H9 (cell line): ENCODE results near the gene MAP2K1. TPM values are rescaled to one million over a fixed set of nuclear protein-coding genes. Genes with fewer than 3 reads are reported as not detected.
"Not testable (repeated sequence)": the region's sequence is repeated elsewhere in the genome, so short reads cannot be mapped to it uniquely, and the experiment has no call there.

Experiments used
- DNase-seq: peaks from one replicate; pipeline ENCODE4 v3.0.0-alpha.2; 2017
- H2AFZ ChIP-seq: one replicate; pipeline ENCODE4 v1.6.1; 2013; ENCODE audit warnings: mild to moderate bottlenecking, low read length, control low read depth, moderate library complexity
- H2AK5ac ChIP-seq: 2 replicates; pipeline ENCODE4 v1.6.1; 2013; ENCODE audit warnings: low read length, control low read depth, mixed read lengths; ENCODE audit not compliant: insufficient read length
- H2BK120ac ChIP-seq: one replicate; pipeline ENCODE4 v1.6.1; 2013; ENCODE audit warnings: low read depth, mild to moderate bottlenecking, low read length, control low read depth, inconsistent platforms; ENCODE audit not compliant: poor library complexity, severe bottlenecking
- H2BK12ac ChIP-seq: 2 replicates; pipeline ENCODE4 v1.6.1; 2013; ENCODE audit warnings: low read length, control low read depth, mixed read lengths, low read depth; ENCODE audit not compliant: insufficient read length
- H2BK15ac ChIP-seq: 2 replicates; pipeline ENCODE4 v1.6.1; 2013; ENCODE audit warnings: low read depth, low read length, control low read depth
- H2BK20ac ChIP-seq: one replicate; pipeline ENCODE4 v1.6.1; 2013; ENCODE audit warnings: low read depth, mild to moderate bottlenecking, low read length, control low read depth, inconsistent platforms; ENCODE audit not compliant: poor library complexity, severe bottlenecking
- H2BK5ac ChIP-seq: 2 replicates; pipeline ENCODE4 v1.6.1; 2013; ENCODE audit warnings: low read length, control low read depth, mixed read lengths; ENCODE audit not compliant: insufficient read length
- H3K14ac ChIP-seq: 2 replicates; pipeline ENCODE4 v1.6.1; 2013; ENCODE audit warnings: low read length, control low read depth; ENCODE audit not compliant: insufficient read depth
- H3K18ac ChIP-seq: 2 replicates; pipeline ENCODE4 v1.6.1; 2013; ENCODE audit warnings: low read depth, mild to moderate bottlenecking, mixed read lengths, low read length, control low read depth; ENCODE audit not compliant: insufficient read length
- H3K23ac ChIP-seq: 2 replicates; pipeline ENCODE4 v1.6.1; 2013; ENCODE audit warnings: low read length, control low read depth, mixed read lengths, low read depth; ENCODE audit not compliant: insufficient read length
- H3K23me2 ChIP-seq: 2 replicates; pipeline ENCODE4 v1.6.1; 2013; ENCODE audit warnings: low read depth, mild to moderate bottlenecking, mixed read lengths, low read length, control low read depth; ENCODE audit not compliant: insufficient read length, poor library complexity, severe bottlenecking
- H3K27ac ChIP-seq: 2 replicates; pipeline ENCODE4 v1.5.1; 2013; ENCODE audit warnings: low read length, control low read depth, mixed read lengths, low read depth; ENCODE audit not compliant: insufficient read length
- H3K27me3 ChIP-seq: 2 replicates; pipeline ENCODE4 v1.6.1; 2013; ENCODE audit warnings: low read length, control low read depth, inconsistent platforms; ENCODE audit not compliant: insufficient read depth
- H3K4ac ChIP-seq: 2 replicates; pipeline ENCODE4 v1.6.1; 2013; ENCODE audit warnings: low read depth, mild to moderate bottlenecking, control low read depth, inconsistent platforms, low read length, moderate library complexity
- H3K4me1 ChIP-seq: 2 replicates; pipeline ENCODE4 v1.6.1; 2013; ENCODE audit warnings: low read length, control low read depth, inconsistent platforms; ENCODE audit not compliant: insufficient read depth
- H3K4me2 ChIP-seq: 2 replicates; pipeline ENCODE4 v1.6.1; 2013; ENCODE audit warnings: low read length, control low read depth, mixed read lengths; ENCODE audit not compliant: insufficient read length, insufficient read depth
- H3K56ac ChIP-seq: 2 replicates; pipeline ENCODE4 v1.6.1; 2013; ENCODE audit warnings: low read depth, mild to moderate bottlenecking, mixed read lengths, low read length, control low read depth; ENCODE audit not compliant: insufficient read length
- H3K79me1 ChIP-seq: 2 replicates; pipeline ENCODE4 v1.6.1; 2013; ENCODE audit warnings: low read depth, mild to moderate bottlenecking, moderate library complexity, low read length, control low read depth, inconsistent platforms; ENCODE audit not compliant: insufficient read depth, poor library complexity, severe bottlenecking
- H3K79me2 ChIP-seq: 2 replicates; pipeline ENCODE4 v1.6.1; 2013; ENCODE audit warnings: low read length, control low read depth, inconsistent platforms; ENCODE audit not compliant: insufficient read depth
- H3K9ac ChIP-seq: 2 replicates; pipeline ENCODE4 v1.6.1; 2013; ENCODE audit warnings: low read length, control low read depth, mixed read lengths; ENCODE audit not compliant: insufficient read length; ENCODE audit errors: extremely low read depth
- H3K9me3 ChIP-seq: one replicate; pipeline ENCODE4 v1.6.1; 2013; ENCODE audit warnings: low read depth, low read length, inconsistent platforms; ENCODE audit not compliant: control insufficient read depth
- H3T11ph ChIP-seq: one replicate; pipeline ENCODE4 v1.6.1; 2013; ENCODE audit warnings: mild to moderate bottlenecking, low read length, control low read depth, inconsistent platforms
- H4K20me1 ChIP-seq: one replicate; pipeline ENCODE4 v1.6.1; 2013; ENCODE audit not compliant: control insufficient read depth, insufficient read length, insufficient read depth
- H4K5ac ChIP-seq: 2 replicates; pipeline ENCODE4 v1.6.1; 2013; ENCODE audit warnings: low read depth, mild to moderate bottlenecking, mixed read lengths, low read length, control low read depth; ENCODE audit not compliant: insufficient read length
- H4K8ac ChIP-seq: replicated peaks from 2 replicates; pipeline ENCODE4 v1.6.1; 2013; ENCODE audit warnings: low read length, control low read depth, mixed read lengths, low read depth; ENCODE audit not compliant: insufficient read length
- H4K91ac ChIP-seq: 2 replicates; pipeline ENCODE4 v1.6.1; 2013; ENCODE audit warnings: low read depth, mild to moderate bottlenecking, moderate library complexity, mixed read lengths, low read length, control low read depth; ENCODE audit not compliant: insufficient read length
- H3K27ac Mint-ChIP-seq, 3 experiments: 2 replicates in 2 of 3; 3 replicates in 1 of 3; pipeline ENCODE4 v1.8.0; 2020 to 2021; ENCODE audit warnings: mixed read lengths in 3 of 3, mild to moderate bottlenecking in 1 of 3, moderate library complexity in 1 of 3
- H3K27me3 Mint-ChIP-seq: 2 replicates; pipeline ENCODE4 v1.8.0; 2021; ENCODE audit warnings: low read depth, mild to moderate bottlenecking, moderate library complexity, mixed read lengths
- H3K36me3 Mint-ChIP-seq, 3 experiments: 2 replicates in 2 of 3; 3 replicates in 1 of 3; pipeline ENCODE4 v1.8.0; 2020 to 2021; ENCODE audit warnings: low read depth in 3 of 3, mixed read lengths in 3 of 3; ENCODE audit not compliant: insufficient read depth in 1 of 3
- H3K4me1 Mint-ChIP-seq, 2 experiments: 2 replicates each; pipeline ENCODE4 v1.8.0; 2020; ENCODE audit warnings: mixed read lengths in 2 of 2
- H3K4me3 Mint-ChIP-seq, 2 experiments: 2 replicates in 1 of 2; 3 replicates in 1 of 2; pipeline ENCODE4 v1.8.0; 2020 to 2021; ENCODE audit warnings: mild to moderate bottlenecking in 2 of 2, mixed read lengths in 2 of 2, moderate library complexity in 1 of 2
- H3K9me3 Mint-ChIP-seq, 2 experiments: 2 replicates in 1 of 2; 3 replicates in 1 of 2; pipeline ENCODE4 v1.8.0; 2020; ENCODE audit warnings: mild to moderate bottlenecking in 2 of 2, mixed read lengths in 2 of 2, moderate library complexity in 1 of 2
- WGBS: extraction: QIAGEN DNeasy Blood & Tissue Kit; methylation state at CpG from one replicate; pipeline ENCODE4 v1.1.7; 2013; ENCODE audit warnings: missing lambda C conversion rate, low lambda C conversion rate, mixed read lengths; ENCODE audit not compliant: insufficient read length; ENCODE audit errors: extremely low coverage; 5-methylcytosine and 5-hydroxymethylcytosine counted together
- total RNA-seq: library from RNA; stranded (reverse); gene quantifications from 2 replicates; pipeline ENCODE4 v1.2.1, GENCODE V29; 2021
- TF ChIP-seq, protein P1 (sequence below): fragments of 200-600 bp; sonication (generic); conservative IDR thresholded peaks from 3 replicates; pipeline ENCODE4 v1.8.0; 2021; ENCODE audit warnings: antibody characterized with exemption, mild to moderate bottlenecking

Gene MAP2K1
- total RNA-seq, 1 experiment from 2014 or later, result 50.8 TPM

DNA sequence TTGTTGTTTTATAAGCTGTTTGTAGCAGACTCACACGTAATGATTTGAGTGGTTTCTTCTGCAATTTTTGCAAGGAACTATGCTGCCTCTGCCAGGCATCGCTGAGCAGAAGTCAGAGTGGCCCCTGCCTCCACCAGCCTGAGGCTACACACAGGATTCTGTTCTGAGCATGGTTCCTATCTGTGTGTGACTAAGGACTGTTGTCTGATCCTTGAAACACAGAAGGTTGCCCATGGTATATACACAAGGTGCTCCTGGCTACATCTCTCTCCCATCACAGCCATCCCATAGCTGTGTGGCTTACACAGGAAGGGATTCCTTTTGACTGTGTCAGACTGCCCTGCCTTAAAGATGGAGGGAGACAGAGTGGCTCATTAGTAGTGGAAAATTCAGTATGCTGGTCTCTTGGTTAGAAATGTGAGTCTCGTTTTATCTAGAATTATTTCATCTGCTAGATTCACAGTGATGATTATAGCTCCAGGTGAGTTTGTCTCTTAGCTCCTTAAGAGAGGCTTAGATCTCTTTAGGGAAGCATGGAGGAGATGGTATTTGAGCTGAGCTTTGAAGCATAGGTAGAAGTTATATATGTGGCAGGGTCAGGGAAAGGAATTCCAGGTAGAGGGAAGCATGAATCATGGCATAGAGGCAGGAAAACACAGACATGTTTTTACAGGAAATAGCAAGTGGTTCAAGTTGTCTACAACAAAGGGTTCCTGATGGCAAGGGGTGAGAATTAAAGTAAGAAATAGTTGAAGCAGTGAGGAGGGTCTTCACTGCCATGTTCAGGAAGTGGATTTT lies 73.3 kb downstream of the MAP2K1 start:
- TF ChIP-seq, protein P1, sequence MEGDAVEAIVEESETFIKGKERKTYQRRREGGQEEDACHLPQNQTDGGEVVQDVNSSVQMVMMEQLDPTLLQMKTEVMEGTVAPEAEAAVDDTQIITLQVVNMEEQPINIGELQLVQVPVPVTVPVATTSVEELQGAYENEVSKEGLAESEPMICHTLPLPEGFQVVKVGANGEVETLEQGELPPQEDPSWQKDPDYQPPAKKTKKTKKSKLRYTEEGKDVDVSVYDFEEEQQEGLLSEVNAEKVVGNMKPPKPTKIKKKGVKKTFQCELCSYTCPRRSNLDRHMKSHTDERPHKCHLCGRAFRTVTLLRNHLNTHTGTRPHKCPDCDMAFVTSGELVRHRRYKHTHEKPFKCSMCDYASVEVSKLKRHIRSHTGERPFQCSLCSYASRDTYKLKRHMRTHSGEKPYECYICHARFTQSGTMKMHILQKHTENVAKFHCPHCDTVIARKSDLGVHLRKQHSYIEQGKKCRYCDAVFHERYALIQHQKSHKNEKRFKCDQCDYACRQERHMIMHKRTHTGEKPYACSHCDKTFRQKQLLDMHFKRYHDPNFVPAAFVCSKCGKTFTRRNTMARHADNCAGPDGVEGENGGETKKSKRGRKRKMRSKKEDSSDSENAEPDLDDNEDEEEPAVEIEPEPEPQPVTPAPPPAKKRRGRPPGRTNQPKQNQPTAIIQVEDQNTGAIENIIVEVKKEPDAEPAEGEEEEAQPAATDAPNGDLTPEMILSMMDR, result no peak
- no CpG with 5 or more reads among the region's 3 CpGs for WGBS
- Histone ChIP-seq H2BK15ac (no peak overlapping the region), H3K27me3 (no peaks in the 10 kb centered on the region), H3K79me2 (no peaks in the 10 kb centered on the region), H3K79me1 (no peaks in the 10 kb centered on the region), H3K4ac (no peak overlapping the region), H4K5ac (no peak overlapping the region), H3K56ac (no peak overlapping the region), H2BK5ac (no peak overlapping the region), H3K27ac (no peak overlapping the region), H4K8ac (no peak overlapping the region), H3K23ac (no peak overlapping the region), H2AK5ac (no peak overlapping the region), H3T11ph (no peak overlapping the region), H2AFZ (no peak overlapping the region), H2BK120ac (no peak overlapping the region), H3K23me2 (no peaks in the 10 kb centered on the region), H3K9me3 (no peaks in the 10 kb centered on the region), H3K18ac (no peak overlapping the region), H3K9ac (no peak overlapping the region), H3K14ac (no peak overlapping the region), H3K4me2 (no peak overlapping the region), H2BK12ac (no peak overlapping the region), H2BK20ac (no peak overlapping the region), H4K91ac (no peak overlapping the region), H3K4me1 (peaks cover 2% of the 10 kb centered on the region; the same call in 1 of the 2 replicates), H4K20me1 (no peaks in the 10 kb centered on the region)
- no peaks in the 10 kb centered on the region for H3K27me3 Mint-ChIP-seq
- no peak for DNase-seq
- peak overlapping the region in 2 of 3 experiments; percentile 22 to 76; a peak in 3 of 7 replicates for H3K27ac Mint-ChIP-seq
- H3K9me3 Mint-ChIP-seq, result peaks cover 0 to 4% of the 10 kb centered on the region in 2 experiments; a peak in 3 of 5 replicates
- H3K4me1 Mint-ChIP-seq, result peaks cover 35 to 50% of the 10 kb centered on the region in 2 experiments
- H3K36me3 Mint-ChIP-seq, result peaks cover 7 to 12% (median 8%) of the 10 kb centered on the region in 3 experiments
- no peak overlapping the region for H3K4me3 Mint-ChIP-seq

DNA sequence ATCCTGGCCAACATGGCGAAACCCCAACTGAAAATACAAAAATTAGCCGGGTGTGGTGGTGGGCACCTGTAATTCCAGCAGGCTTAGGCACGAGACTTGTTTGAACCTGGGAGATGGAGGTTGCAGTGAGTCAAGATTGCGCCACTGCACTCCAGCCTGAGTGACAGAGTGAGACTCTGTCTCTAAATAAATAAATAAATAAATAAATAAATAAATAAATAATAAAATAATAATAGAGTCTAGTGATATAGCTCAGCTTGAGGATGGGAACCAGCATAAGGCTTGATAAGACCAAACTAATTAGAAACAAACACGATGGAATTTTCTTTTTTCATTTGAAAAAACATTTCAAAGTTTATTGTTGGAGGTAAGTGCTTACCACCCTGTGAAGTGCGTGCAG lies 74.6 kb downstream of the MAP2K1 start:
- not testable (repeated sequence) for H3K56ac ChIP-seq, H4K8ac ChIP-seq, DNase-seq, H3K4me1 ChIP-seq, H3K23me2 ChIP-seq, H2AK5ac ChIP-seq, H3K18ac ChIP-seq, H3K4me3 Mint-ChIP-seq, H3K27ac ChIP-seq, H2AFZ ChIP-seq, H3K27me3 Mint-ChIP-seq, H3T11ph ChIP-seq, H3K4me2 ChIP-seq, H3K79me2 ChIP-seq, H3K14ac ChIP-seq, H2BK15ac ChIP-seq, H4K5ac ChIP-seq, H3K9me3 ChIP-seq, H4K91ac ChIP-seq, H3K4ac ChIP-seq, H2BK5ac ChIP-seq, H2BK120ac ChIP-seq, H2BK12ac ChIP-seq, H3K79me1 ChIP-seq, H3K27ac Mint-ChIP-seq, H2BK20ac ChIP-seq, H3K23ac ChIP-seq, H4K20me1 ChIP-seq, H3K27me3 ChIP-seq, H3K9ac ChIP-seq
- Mint-ChIP-seq H3K4me1 (peaks cover 35 to 50% of the 10 kb centered on the region in 2 experiments), H3K36me3 (peaks cover 20 to 23% (median 21%) of the 10 kb centered on the region in 3 experiments), H3K9me3 (peaks cover 6 to 14% of the 10 kb centered on the region in 2 experiments; a peak in 4 of 5 replicates)
- WGBS, result no CpG with 5 or more reads among the region's 6 CpGs
